Thyroid gland (tissue), 4 donors: ENCODE results near the gene MEIS3. TPM values are rescaled to one million over a fixed set of nuclear protein-coding genes. Genes with fewer than 3 reads are reported as not detected.

Experiments
- DNase-seq, 2 donors: peaks; one replicate each; pipeline ENCODE4 v3.0.0-alpha.2; 2019
- H3K27ac ChIP-seq, 3 donors: fragments of 200-600 bp; sonication (generic); 1 replicate in 2 of 3; 2 replicates in 1 of 3; pipeline ENCODE4 v1.5.1; 2016 to 2019; ENCODE audit warnings: mild to moderate bottlenecking in 1 of 3, moderate library complexity in 1 of 3
- H3K27me3 ChIP-seq: fragments of 200-600 bp; sonication (generic); one replicate; pipeline ENCODE4 v1.5.1; 2019
- H3K36me3 ChIP-seq, 2 donors: fragments of 200-600 bp; sonication (generic); one replicate each; pipeline ENCODE4 v1.5.1; 2016 to 2019
- H3K4me1 ChIP-seq, 2 donors: fragments of 200-600 bp; sonication (generic); one replicate each; pipeline ENCODE4 v1.5.1; 2017 to 2019
- H3K4me3 ChIP-seq, 3 donors: fragments of 200-600 bp; sonication (generic); replicated peaks in 1 of 3; 1 replicate in 2 of 3; 2 replicates in 1 of 3; pipeline ENCODE4 v1.5.1; 2016; ENCODE audit warnings: mild to moderate bottlenecking in 1 of 3
- H3K9me3 ChIP-seq: fragments of 200-600 bp; sonication (generic); one replicate; pipeline ENCODE4 v1.5.1; 2017
- CTCF ChIP-seq, 6 experiments: fragments of 200-600 bp in 3 of 6; fragments of 450-650 bp in 3 of 6; sonication (generic) in 3 of 6; IDR thresholded peaks; one replicate each; pipeline ENCODE4 v1.5.1; 2016 to 2019; ENCODE audit warnings: antibody characterized with exemption in 6 of 6, mild to moderate bottlenecking in 2 of 6, inconsistent platforms in 1 of 6, moderate library complexity in 1 of 6
- POLR2A ChIP-seq, 2 donors: fragments of 450-650 bp; IDR thresholded peaks; one replicate each; pipeline ENCODE4 v1.6.1; 2017; ENCODE audit warnings: antibody characterized with exemption in 2 of 2, mild to moderate bottlenecking in 2 of 2, moderate library complexity in 1 of 2
- WGBS, 2 donors: methylation state at CpG; one replicate each; pipeline ENCODE4 v1.1.5; 2017; 5-methylcytosine and 5-hydroxymethylcytosine counted together
- intact Hi-C: fragments of 100-400 bp; cut with DNase I; formaldehyde crosslinking; loops from one replicate; pipeline ENCODE4 v1.15.1; 2023
- total RNA-seq, 4 donors: library from RNA; depleted of rRNA; stranded (reverse); fragments of >200 nt; gene quantifications; one replicate each; pipeline ENCODE4 v1.2.3, GENCODE V29; 2016

Gene MEIS3
- total RNA-seq, 4 donors from 2014 or later, result 3.6 to 15.3 (median 6.1) TPM

GRCh38 chr19:47411101-47411500 lies 8.2 kb downstream of the MEIS3 start:
- Histone ChIP-seq H3K27me3 (no peaks in the 10 kb centered on the region), H3K4me3 (no peak overlapping the region), H3K4me1 (no peaks in the 10 kb centered on the region), H3K9me3 (no peaks in the 10 kb centered on the region), H3K27ac (no peak overlapping the region), H3K36me3 (no peaks in the 10 kb centered on the region)
- no peak for TF ChIP-seq POLR2A (IDR thresholded peaks at IDR 0.05)
- no peak for TF ChIP-seq CTCF (IDR thresholded peaks at IDR 0.05)
- intact Hi-C loops, result no loop called here
- 77 to 80% methylated on average over 8 of the region's 8 CpGs for WGBS, 2 donors
- no peak for DNase-seq

GRCh38 chr19:47408156-47408938 lies 11.0 kb downstream of the MEIS3 start:
- intact Hi-C loops, result no loop called here
- Histone ChIP-seq H3K4me3 (no peak overlapping the region), H3K27me3 (no peaks in the 10 kb centered on the region), H3K9me3 (no peaks in the 10 kb centered on the region), H3K36me3 (no peaks in the 10 kb centered on the region), H3K27ac (no peak overlapping the region), H3K4me1 (no peaks in the 10 kb centered on the region)
- DNase-seq, result no peak
- no peak for TF ChIP-seq CTCF (IDR thresholded peaks at IDR 0.05)
- no peak for TF ChIP-seq POLR2A (IDR thresholded peaks at IDR 0.05)
- WGBS, 2 donors, result 92 to 94% methylated on average over 14 of the region's 14 CpGs

- 0 to 36% methylated on average over 2 to 14 of the region's 14 CpGs for WGBS, 2 donors
- intact Hi-C loops, result no loop called here
Observed at GRCh38 chr19:47407417-47407774, 11.9 kb downstream of the MEIS3 start.

GRCh38 chr19:47406711-47407416 lies 12.5 kb downstream of the MEIS3 start:
- H3K4me1 ChIP-seq, result no peaks in the 10 kb centered on the region
- H3K27ac ChIP-seq, result no peak overlapping the region
- H3K36me3 ChIP-seq, result no peaks in the 10 kb centered on the region
- H3K4me3 ChIP-seq, result no peak overlapping the region
- TF ChIP-seq POLR2A (IDR thresholded peaks at IDR 0.05) (no peak), CTCF (IDR thresholded peaks at IDR 0.05) (no peak)
- intact Hi-C loops, result no loop called here
- DNase-seq, result peak; percentile 14 to 27
- H3K27me3 ChIP-seq, result no peaks in the 10 kb centered on the region
- H3K9me3 ChIP-seq, result no peaks in the 10 kb centered on the region
- WGBS, 2 donors, result 18 to 28% methylated on average over 33 to 40 of the region's 47 CpGs

More at GRCh38 chr19:47407417-47407774, 11.9 kb downstream of the MEIS3 start:
- H3K36me3 ChIP-seq, result no peaks in the 10 kb centered on the region
- H3K4me1 ChIP-seq, result no peaks in the 10 kb centered on the region
- no peaks in the 10 kb centered on the region for H3K27me3 ChIP-seq
- no peaks in the 10 kb centered on the region for H3K9me3 ChIP-seq
- no peak for DNase-seq
- H3K4me3 ChIP-seq, result no peak overlapping the region
- no peak overlapping the region for H3K27ac ChIP-seq
- TF ChIP-seq CTCF (IDR thresholded peaks at IDR 0.05) (no peak), POLR2A (IDR thresholded peaks at IDR 0.05) (no peak)

- Histone ChIP-seq H3K27me3 (no peaks in the 10 kb centered on the region), H3K27ac (no peak overlapping the region), H3K9me3 (no peaks in the 10 kb centered on the region), H3K4me3 (no peak overlapping the region), H3K36me3 (no peaks in the 10 kb centered on the region), H3K4me1 (no peaks in the 10 kb centered on the region)
- DNase-seq, result no peak
- 90 to 92% methylated on average over 5 of the region's 5 CpGs for WGBS, 2 donors
- intact Hi-C loops, result no loop called here
- TF ChIP-seq CTCF (IDR thresholded peaks at IDR 0.05), result no peak
Observed at GRCh38 chr19:47405854-47406417, 13.4 kb downstream of the MEIS3 start.
